ENCODE results near the gene SH2D3C.

- TF ChIP-seq CHD2 (IDR thresholded peaks at IDR 0.05; ENCODE audit: low read length) (peak; percentile 41; the same call in 1 of the 2 replicates), SP1 (IDR thresholded peaks at IDR 0.05; ENCODE audit: low read depth, low read length) (peak; percentile 85; the same call in 1 of the 2 replicates), KDM1A (IDR thresholded peaks at IDR 0.05; ENCODE audit: borderline replicate concordance, low read length) (no peak), GTF2F1 (IDR thresholded peaks at IDR 0.05; ENCODE audit: borderline replicate concordance, low read depth, low read length) (no peak), POLR2AphosphoS5 (IDR thresholded peaks at IDR 0.05; ENCODE audit: low read depth, low read length) (no peak), MAX (IDR thresholded peaks at IDR 0.05) (peak; percentile 22; the same call in 1 of the 2 replicates), CTCF (IDR thresholded peaks at IDR 0.05; ENCODE audit: control extremely low read depth in 1 of 3, insufficient read depth in 1 of 3, low read depth in 1 of 3, low read length in 3 of 3) (peak in 2 of 3 experiments; percentile 92 to 99; a peak in 3 of 4 replicates)
Observed at GRCh38 chr9:127734747-127735529, 43.5 kb downstream of the SH2D3C start, which contains the start of gene TOR2A.
